Endothelial cell of umbilical vein (primary cell): ENCODE results near the gene IL1R1. TPM values are rescaled to one million over a fixed set of nuclear protein-coding genes. Genes with fewer than 3 reads are reported as not detected.

Source experiments
- BruUV-seq: library from RNA; stranded (reverse); fragments of 400-500 nt; replicated peaks from 2 replicates; lab custom pipeline; 2021; lab: Mats Ljungman, UMichigan
- CTCF ChIA-PET: fragments of 300-600, 350-600 bp; sonication (Branson Sonifier 250); formaldehyde crosslinking; loops from one replicate; lab custom pipeline; 2021; ENCODE audit warnings: antibody characterized with exemption, inconsistent platforms; lab: Charles Lee
- POLR2A ChIA-PET: fragments of 300-600, 350-600 bp; sonication (Branson Sonifier 250); formaldehyde crosslinking; loops from one replicate; lab custom pipeline; 2021; ENCODE audit warnings: antibody characterized with exemption, inconsistent platforms; lab: Charles Lee
- DNase-seq: peaks from one replicate; pipeline ENCODE4 v3.0.0-alpha.2; 2011; ENCODE audit warnings: low read depth, low spot score
- FAIRE-seq: peaks from 2 replicates; lab custom pipeline; 2011; peaks lifted over from hg19 to GRCh38; lab: Jason Lieb, UNC
- H2AFZ ChIP-seq: 2 replicates; pipeline ENCODE4 v1.6.0; 2012; ENCODE audit warnings: low read depth, low read length, control low read depth, inconsistent platforms
- H3K27ac ChIP-seq: 2 replicates; pipeline ENCODE4 v1.5.1; 2011; ENCODE audit warnings: low read depth, mild to moderate bottlenecking, control low read depth, low read length, moderate library complexity; ENCODE audit not compliant: insufficient read depth
- H3K27me3 ChIP-seq, 2 experiments: 2 replicates each; pipeline versions ENCODE4 v1.6.0 to v1.6.1; 2011; ENCODE audit warnings: low read length in 2 of 2, mixed read lengths in 1 of 2; ENCODE audit not compliant: control insufficient read depth in 2 of 2, insufficient read depth in 2 of 2
- H3K36me3 ChIP-seq, 2 experiments: 2 replicates in 1 of 2; 3 replicates in 1 of 2; pipeline ENCODE4 v1.5.1; 2011; ENCODE audit warnings: low read length in 2 of 2, mild to moderate bottlenecking in 1 of 2, moderate library complexity in 1 of 2; ENCODE audit not compliant: control insufficient read depth in 2 of 2, insufficient read depth in 2 of 2; ENCODE audit errors: extremely low read depth in 1 of 2
- H3K4me1 ChIP-seq: 3 replicates; pipeline ENCODE4 v1.5.1; 2011; ENCODE audit warnings: mild to moderate bottlenecking, low read length; ENCODE audit not compliant: control insufficient read depth, insufficient read depth; ENCODE audit errors: extremely low read depth
- H3K4me2 ChIP-seq: 2 replicates; pipeline ENCODE4 v1.6.1; 2011; ENCODE audit warnings: low read length, control low read depth, mixed read lengths; ENCODE audit not compliant: insufficient read depth
- H3K4me3 ChIP-seq, 3 experiments: fragments of 200-600 bp in 1 of 3; sonication (generic), shearing (Covaris generic) in 1 of 3; replicated peaks in 1 of 3; 2 replicates each; pipeline ENCODE4 v1.5.1; 2011 to 2016; ENCODE audit warnings: control low read depth in 3 of 3, low read length in 3 of 3, mild to moderate bottlenecking in 2 of 3, inconsistent platforms in 1 of 3, low read depth in 1 of 3, moderate library complexity in 1 of 3; ENCODE audit not compliant: insufficient read depth in 1 of 3
- H3K79me2 ChIP-seq: 2 replicates; pipeline ENCODE4 v1.6.0; 2012; ENCODE audit warnings: low read length, inconsistent platforms; ENCODE audit not compliant: control insufficient read depth, insufficient read depth
- H3K9ac ChIP-seq: replicated peaks from 2 replicates; pipeline ENCODE3; 2011; ENCODE audit warnings: low read length, control low read depth; ENCODE audit not compliant: insufficient read depth; ENCODE audit errors: extremely low read depth
- H3K9me1 ChIP-seq: replicated peaks from 3 replicates; pipeline ENCODE4 v1.6.0; 2011; ENCODE audit warnings: mild to moderate bottlenecking, low read length; ENCODE audit not compliant: control insufficient read depth, insufficient read depth; ENCODE audit errors: extremely low read depth
- H3K9me3 ChIP-seq: replicated peaks from 2 replicates; pipeline ENCODE4 v1.5.1; 2012; ENCODE audit warnings: low read length, inconsistent platforms; ENCODE audit not compliant: control insufficient read depth, insufficient read depth
- H4K20me1 ChIP-seq: replicated peaks from 2 replicates; pipeline ENCODE3; 2011; ENCODE audit warnings: mild to moderate bottlenecking, low read length; ENCODE audit not compliant: control insufficient read depth, insufficient read depth; ENCODE audit errors: extremely low read depth
- EZH2 ChIP-seq: IDR thresholded peaks from 2 replicates; pipeline ENCODE4 v1.6.1; 2012; ENCODE audit warnings: borderline replicate concordance, low read depth, mild to moderate bottlenecking, moderate library complexity, low read length, inconsistent platforms; ENCODE audit not compliant: severe bottlenecking
- GATA2 ChIP-seq: IDR thresholded peaks from 2 replicates; pipeline ENCODE4 v1.7.0; 2011; ENCODE audit warnings: low read depth, mild to moderate bottlenecking, moderate library complexity, mixed read lengths, low read length; ENCODE audit not compliant: insufficient read length, insufficient read depth
- JUN ChIP-seq: IDR thresholded peaks from 2 replicates; pipeline ENCODE4 v1.6.1; 2011; ENCODE audit warnings: borderline replicate concordance, low read depth; ENCODE audit not compliant: insufficient read length, insufficient read depth
- MYC ChIP-seq: IDR thresholded peaks from one replicate; pipeline ENCODE4 v1.6.1; 2011; ENCODE audit warnings: mild to moderate bottlenecking, low read depth, low read length
- POLR2A ChIP-seq: IDR thresholded peaks from 2 replicates; pipeline ENCODE4 v1.6.1; 2012; ENCODE audit warnings: low read depth, mild to moderate bottlenecking, control low read depth, low read length
- POLR2AphosphoS5 ChIP-seq: IDR thresholded peaks from 2 replicates; pipeline ENCODE4 v1.6.1; 2012; ENCODE audit warnings: low read depth, mild to moderate bottlenecking, control low read depth, low read length, moderate library complexity; ENCODE audit not compliant: insufficient read depth
- dilution Hi-C: fragments of 300-500 bp; cut with MboI; formaldehyde crosslinking; loops from one replicate; pipeline ENCODE4 v1.15.0; 2019; ENCODE audit warnings: low sequenced_read_pairs; ENCODE audit not compliant: extremely low pct_ligation_motif_present
- intact Hi-C: fragments of 100-400 bp; cut with micrococcal nuclease; formaldehyde crosslinking; loops from one replicate; pipeline ENCODE4 v1.10.0; 2022
- polyA plus RNA-seq, 4 experiments: library from polyadenylated mRNA; depleted of rRNA in 3 of 4; stranded (reverse) in 3 of 4; unstranded in 1 of 4; fragments of >200 nt; gene quantifications; 2 replicates each; pipeline versions ENCODE4 v1.2.1 to v1.2.3, GENCODE V29; 2011 to 2012; ENCODE audit warnings: missing spikeins in 1 of 4
- total RNA-seq: library from RNA; stranded (reverse); gene quantifications from 2 replicates; pipeline ENCODE4 v1.2.3, GENCODE V29; 2021
- TF ChIP-seq, protein P1 (sequence below): IDR thresholded peaks from 2 replicates; pipeline ENCODE4 v1.6.1; 2011; ENCODE audit not compliant: insufficient read depth, insufficient read length
- TF ChIP-seq, protein P2 (sequence below), 2 donors: IDR thresholded peaks; 1 replicate in 1 of 2; 2 replicates in 1 of 2; pipeline ENCODE4 v1.5.1; 2011; ENCODE audit warnings: low read length in 2 of 2, mild to moderate bottlenecking in 2 of 2, moderate library complexity in 2 of 2, control low read depth in 1 of 2, inconsistent platforms in 1 of 2, low read depth in 1 of 2; ENCODE audit not compliant: insufficient read depth in 1 of 2; ENCODE audit errors: extremely low read depth in 1 of 2

Gene IL1R1
- total and polyA plus RNA-seq, 2 donors (not counting 3 experiments of a cell fraction or from before 2014, with no cell fraction given) = 5.4 to 5.5 TPM

DNA sequence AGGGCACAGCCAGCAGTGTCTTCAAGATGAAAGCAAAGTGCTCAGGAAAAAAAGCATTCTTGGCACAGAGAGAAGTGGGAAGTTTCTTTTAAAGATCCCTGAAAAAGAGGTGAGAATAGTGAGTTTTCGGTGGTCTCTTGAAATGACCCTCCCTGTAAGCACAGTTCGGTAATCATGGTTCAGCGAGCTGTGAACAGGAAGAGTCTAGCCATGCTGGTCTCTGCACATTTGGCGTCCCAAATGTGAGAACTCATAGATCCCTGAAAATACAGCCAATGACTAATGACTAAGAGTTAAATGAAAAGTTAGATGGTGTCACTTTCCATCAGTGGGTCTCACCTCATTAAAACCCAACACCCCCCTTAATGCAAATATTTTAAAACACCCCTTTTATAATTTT, 3.4 kb downstream of the IL1R1 start:
- no peak overlapping the region for H3K4me2 ChIP-seq
- intact Hi-C loops = no loop called here
- no peaks in the 10 kb centered on the region for H3K79me2 ChIP-seq
- POLR2A ChIA-PET = no interaction called here
- TF ChIP-seq, protein P1, sequence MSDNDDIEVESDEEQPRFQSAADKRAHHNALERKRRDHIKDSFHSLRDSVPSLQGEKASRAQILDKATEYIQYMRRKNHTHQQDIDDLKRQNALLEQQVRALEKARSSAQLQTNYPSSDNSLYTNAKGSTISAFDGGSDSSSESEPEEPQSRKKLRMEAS = no peak
- TF ChIP-seq MYC = no peak
- TF ChIP-seq POLR2A = no peak
- no peak for TF ChIP-seq JUN
- H3K4me3 ChIP-seq = no peak overlapping the region
- dilution Hi-C loops = no loop called here
- no TSS peak for BruUV-seq
- FAIRE-seq (no peak), DNase-seq (no peak)
- H3K36me3 ChIP-seq = no peaks in the 10 kb centered on the region
- H3K9ac ChIP-seq = no peak overlapping the region
- no peak overlapping the region for H3K27ac ChIP-seq
- H3K9me3 ChIP-seq = peaks cover 4% of the 10 kb centered on the region
- H3K27me3 ChIP-seq = no peaks in the 10 kb centered on the region
- CTCF ChIA-PET = no interaction called here
- no peaks in the 10 kb centered on the region for H3K9me1 ChIP-seq
- no peak overlapping the region for H2AFZ ChIP-seq
- H3K4me1 ChIP-seq = peaks cover 22% of the 10 kb centered on the region
- no peaks in the 10 kb centered on the region for H4K20me1 ChIP-seq

DNA sequence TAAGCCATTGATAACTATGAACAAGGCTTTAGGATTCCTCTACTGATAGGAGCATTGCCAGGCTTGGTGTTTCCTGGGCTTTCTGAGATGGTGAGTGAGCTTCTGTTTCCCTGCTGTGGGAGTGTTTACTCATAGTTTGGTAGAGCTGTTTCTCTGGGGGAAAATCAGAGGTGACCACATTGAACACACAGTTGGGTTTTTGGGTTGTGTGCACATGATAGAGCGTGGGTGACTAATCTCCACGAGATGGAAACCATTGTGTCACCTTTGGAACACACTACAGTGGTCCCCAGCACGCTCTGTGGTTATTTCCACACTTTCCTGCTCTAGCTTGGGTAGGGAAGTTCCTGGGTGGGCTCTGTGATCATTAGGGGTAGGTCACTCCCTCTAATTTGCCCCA, 5.4 kb downstream of the IL1R1 start:
- Histone ChIP-seq H3K4me1 (peaks cover 11% of the 10 kb centered on the region), H3K36me3 (no peaks in the 10 kb centered on the region), H4K20me1 (no peaks in the 10 kb centered on the region), H3K9me1 (no peaks in the 10 kb centered on the region), H3K4me3 (no peak overlapping the region), H3K9ac (no peak overlapping the region), H3K4me2 (no peak overlapping the region), H3K27ac (no peak overlapping the region), H2AFZ (no peak overlapping the region), H3K79me2 (no peaks in the 10 kb centered on the region), H3K27me3 (no peaks in the 10 kb centered on the region), H3K9me3 (peaks cover 4% of the 10 kb centered on the region)
- no peak for DNase-seq
- ChIA-PET POLR2A (no interaction called here), CTCF (interaction anchor here (0.8 to 1.4 kb wide), 4 partner anchors 18 to 128 kb away, joined by 3 to 5 read pairs (median 3); no protein-coding TSS in a partner anchor)
- no peak for FAIRE-seq
- BruUV-seq = no TSS peak
- intact Hi-C loops = no loop called here
- dilution Hi-C loops = no loop called here
- TF ChIP-seq, protein P1 = no peak
- TF ChIP-seq EZH2 = no peak
- TF ChIP-seq, protein P2, sequence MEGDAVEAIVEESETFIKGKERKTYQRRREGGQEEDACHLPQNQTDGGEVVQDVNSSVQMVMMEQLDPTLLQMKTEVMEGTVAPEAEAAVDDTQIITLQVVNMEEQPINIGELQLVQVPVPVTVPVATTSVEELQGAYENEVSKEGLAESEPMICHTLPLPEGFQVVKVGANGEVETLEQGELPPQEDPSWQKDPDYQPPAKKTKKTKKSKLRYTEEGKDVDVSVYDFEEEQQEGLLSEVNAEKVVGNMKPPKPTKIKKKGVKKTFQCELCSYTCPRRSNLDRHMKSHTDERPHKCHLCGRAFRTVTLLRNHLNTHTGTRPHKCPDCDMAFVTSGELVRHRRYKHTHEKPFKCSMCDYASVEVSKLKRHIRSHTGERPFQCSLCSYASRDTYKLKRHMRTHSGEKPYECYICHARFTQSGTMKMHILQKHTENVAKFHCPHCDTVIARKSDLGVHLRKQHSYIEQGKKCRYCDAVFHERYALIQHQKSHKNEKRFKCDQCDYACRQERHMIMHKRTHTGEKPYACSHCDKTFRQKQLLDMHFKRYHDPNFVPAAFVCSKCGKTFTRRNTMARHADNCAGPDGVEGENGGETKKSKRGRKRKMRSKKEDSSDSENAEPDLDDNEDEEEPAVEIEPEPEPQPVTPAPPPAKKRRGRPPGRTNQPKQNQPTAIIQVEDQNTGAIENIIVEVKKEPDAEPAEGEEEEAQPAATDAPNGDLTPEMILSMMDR (IDR thresholded peaks at IDR 0.05; ENCODE audit: extremely low read depth in 1 of 2, insufficient read depth in 1 of 2, low read depth in 1 of 2, low read length in 2 of 2) = no peak
- no peak for TF ChIP-seq MYC
- TF ChIP-seq POLR2AphosphoS5 = no peak
- TF ChIP-seq GATA2 = no peak
